GM18505 (cell line): ENCODE data around the gene ZSCAN9.
A peak's percentile ranks its signal among the peaks of the same experiment; 100 is the strongest.

Experiments
- ATAC-seq: cut with Tn5 transposase; IDR thresholded peaks from one replicate; pipeline ENCODE4 v1.9.1; 2021; ENCODE audit not compliant: unreplicated experiment
- POLR2A ChIP-seq: IDR thresholded peaks from 4 replicates; pipeline ENCODE4 v1.6.1; 2011; ENCODE audit warnings: borderline replicate concordance; ENCODE audit not compliant: insufficient read depth, insufficient read length; ENCODE audit errors: extremely low read depth

The ZSCAN9 gene

DNA sequence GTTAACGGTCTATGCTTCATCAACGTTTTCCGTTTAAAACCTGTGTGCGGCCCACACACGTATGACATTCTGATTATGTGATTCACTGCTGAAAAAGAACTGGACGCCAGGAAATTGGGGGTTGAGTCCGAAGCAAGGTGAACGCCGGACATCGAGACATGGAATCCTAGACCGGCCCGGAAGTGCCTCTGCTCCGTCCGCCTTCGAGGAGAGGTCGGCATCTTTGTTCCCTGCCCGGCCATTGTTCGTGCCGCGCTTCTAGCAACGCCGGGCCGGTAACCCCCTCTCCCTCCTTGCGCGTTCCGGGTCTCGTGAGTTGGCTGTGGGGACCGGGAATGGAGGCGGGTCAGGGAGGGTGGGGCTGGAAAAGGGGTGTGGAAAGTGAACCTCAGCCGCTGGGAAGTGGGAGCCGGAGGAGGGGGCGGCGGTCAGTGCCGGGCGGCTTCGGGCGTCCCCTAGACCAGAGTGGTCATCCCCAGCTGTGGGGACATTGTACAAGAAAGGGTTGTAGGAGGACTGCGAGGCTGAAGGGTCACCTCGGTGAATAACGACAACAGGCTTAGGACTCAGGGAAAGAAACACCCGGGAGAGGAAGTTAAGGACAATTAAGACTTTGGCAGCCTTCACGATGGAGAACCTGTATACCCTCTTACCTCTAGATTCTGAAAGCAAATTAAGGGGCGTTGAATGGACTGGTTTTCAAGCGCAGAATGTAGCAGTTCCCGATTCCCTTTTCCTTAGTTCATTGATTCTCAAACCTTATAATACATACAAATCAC lies at the start of gene ZSCAN9:
Gene ZSCAN9 (plus strand): TSS at position 220 of the 779 bp plus-strand sequence. CDS start 1,810 bp downstream, outside the sequence.
- peak; percentile 72 for ATAC-seq
- peak; percentile 85 for TF ChIP-seq POLR2A

DNA sequence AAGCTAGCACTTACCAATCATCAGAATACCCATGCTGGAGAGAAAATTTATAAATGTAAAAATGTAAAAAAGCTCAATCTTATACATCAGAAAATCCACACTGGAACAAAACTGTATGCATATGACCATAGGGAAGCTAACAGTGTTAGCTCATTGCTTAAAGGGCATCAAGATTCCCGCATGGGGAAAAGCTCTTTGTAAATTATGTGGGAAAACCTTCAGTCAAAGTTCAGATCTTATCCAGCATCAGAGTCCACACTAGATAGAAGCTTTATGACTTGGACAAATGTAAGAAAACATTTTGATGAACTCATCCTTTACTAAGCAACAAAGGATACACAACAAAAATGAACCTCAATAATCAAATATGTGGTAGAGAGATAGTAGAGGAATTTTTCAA lies 48.7 kb upstream of the ZSCAN9 start:
- no peak for ATAC-seq
- TF ChIP-seq POLR2A = no peak

DNA sequence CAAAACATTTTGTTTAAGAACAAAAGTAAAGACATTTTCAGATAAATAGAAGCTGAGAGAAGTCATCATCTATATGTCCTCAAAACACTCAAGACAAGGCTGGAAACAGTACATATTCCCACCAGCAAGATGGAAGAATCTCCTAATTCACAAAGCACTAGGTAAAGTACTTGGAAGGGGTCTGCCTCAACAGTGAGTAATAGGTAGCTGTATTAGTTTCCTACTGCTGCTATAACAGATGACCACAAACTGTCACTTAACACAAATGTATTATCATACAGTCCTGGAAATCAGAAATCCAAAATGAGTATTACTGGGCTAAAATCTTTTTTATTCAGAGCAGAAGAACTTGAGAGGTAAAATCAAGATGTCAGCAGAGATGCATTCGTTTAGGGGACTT lies 42.8 kb upstream of the ZSCAN9 start:
- no peak for TF ChIP-seq POLR2A

DNA sequence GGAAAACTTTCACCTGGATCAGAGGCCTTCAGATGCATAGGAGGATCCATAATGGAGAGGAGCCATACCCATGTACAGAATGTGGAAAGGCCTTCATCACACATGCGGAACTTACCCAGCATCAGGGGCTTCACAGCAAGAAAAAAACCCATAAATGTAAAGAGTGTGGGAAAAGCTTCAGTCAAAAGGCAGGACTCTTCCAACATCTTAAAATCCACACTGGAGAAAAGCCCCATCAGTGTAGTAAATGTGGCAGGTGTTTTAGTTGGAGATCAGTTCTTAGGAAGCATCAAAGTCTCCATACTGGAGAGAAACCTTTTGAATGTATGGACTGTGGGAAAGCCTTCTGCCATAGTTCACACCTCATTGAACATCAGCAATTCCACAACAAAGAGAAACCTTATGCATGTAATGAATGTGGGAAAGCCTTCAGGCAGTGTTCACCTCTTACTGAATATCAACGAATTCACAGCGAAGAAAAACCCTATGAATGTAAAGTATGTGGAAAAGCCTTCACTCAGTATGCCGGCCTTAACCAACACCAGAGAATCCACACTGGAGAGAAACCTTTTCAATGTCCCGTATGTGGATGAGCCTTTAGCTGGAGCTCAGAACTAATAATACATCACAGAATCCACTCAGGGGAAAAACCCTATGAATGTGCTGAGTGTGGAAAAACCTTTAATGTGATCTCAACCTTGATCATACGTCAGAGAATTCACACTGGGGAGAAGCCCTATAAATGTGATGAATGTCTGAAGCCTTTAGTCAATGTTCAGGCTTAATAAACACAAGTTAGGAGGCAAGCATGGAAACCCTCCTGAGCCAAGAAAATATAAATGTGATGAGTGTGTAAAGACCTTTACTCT lies 36.7 kb upstream of the ZSCAN9 start:
- ATAC-seq = no peak
- no peak for TF ChIP-seq POLR2A

More for the DNA sequence above, 42.8 kb upstream of the ZSCAN9 start:
- ATAC-seq = no peak

DNA sequence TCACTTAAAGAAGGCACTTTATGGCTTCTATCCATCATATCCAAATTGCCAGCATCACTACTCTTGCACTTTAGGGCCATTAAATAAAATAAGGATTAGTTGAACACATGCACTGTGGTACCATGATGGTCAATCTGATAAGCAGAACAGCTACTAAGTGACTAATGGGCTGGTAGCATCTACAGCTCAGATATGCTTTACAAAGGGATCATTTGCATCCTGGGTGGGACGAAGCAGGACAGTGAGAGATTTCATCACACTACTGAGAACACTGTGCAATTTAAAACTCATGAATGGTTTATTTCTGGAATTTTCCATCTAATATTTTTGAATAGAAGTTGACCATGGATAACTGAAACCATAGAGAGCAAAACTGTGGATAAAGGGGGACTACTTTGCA lies 25.1 kb upstream of the ZSCAN9 start:
- no peak for TF ChIP-seq POLR2A
- ATAC-seq = no peak

DNA sequence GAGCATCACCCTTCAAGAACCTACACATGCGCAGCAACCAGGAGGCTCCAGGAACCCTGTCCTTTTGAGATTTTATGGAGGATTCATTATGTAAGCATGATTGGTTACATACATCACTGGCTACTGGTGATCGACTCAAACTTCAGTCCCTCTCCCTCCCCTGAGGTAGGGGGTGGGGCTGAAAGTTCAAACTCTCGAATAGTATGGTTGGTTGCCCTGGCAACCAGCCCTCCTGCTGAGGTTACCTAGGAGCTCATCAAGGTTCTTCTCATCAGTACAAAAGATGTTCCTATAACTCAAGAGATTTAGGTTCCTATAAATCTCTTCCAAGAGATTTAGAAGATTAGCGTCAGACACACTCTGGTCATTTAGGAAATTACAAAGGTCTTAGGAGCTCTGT lies 21.9 kb upstream of the ZSCAN9 start:
- TF ChIP-seq POLR2A = no peak
- no peak for ATAC-seq

DNA sequence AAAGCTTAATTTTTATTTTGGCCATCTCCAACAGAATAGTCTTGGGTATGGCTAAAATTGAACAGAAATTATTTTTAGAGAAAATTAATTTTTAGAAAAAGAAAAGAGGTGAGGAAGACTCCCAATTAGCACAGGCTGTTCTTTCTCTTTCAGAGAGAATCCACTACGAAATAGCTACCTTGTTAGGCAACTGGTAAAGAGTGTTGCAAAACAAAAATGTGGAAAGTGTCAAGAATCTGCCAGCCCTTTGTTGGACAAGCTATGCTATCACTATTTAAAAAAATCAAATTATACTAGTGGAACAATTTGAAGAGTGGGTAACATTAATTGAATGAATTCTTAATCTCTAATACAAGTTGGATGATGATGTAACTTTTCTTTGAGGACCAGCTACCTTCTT lies 19.2 kb upstream of the ZSCAN9 start:
- TF ChIP-seq POLR2A = no peak
- ATAC-seq = no peak

DNA sequence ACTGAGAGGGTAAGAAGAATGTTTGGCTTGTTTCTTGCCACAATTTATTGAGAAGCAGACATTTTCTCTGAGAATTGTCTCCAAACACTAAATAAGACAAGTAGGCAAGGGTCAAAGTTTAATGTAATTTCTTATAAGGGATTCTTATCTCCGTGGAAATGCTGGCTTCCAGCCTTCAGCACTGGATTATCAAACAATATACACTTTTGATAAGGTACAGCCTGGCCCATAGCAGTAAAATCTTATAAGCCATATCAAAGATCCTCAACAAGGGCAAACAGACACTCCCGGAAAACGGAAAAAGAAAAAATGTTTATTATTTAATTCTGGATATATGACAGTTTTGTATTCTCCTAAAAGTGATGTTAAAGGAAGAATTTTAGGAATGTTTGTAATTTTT lies 18.5 kb upstream of the ZSCAN9 start:
- TF ChIP-seq POLR2A = no peak
- ATAC-seq = no peak

DNA sequence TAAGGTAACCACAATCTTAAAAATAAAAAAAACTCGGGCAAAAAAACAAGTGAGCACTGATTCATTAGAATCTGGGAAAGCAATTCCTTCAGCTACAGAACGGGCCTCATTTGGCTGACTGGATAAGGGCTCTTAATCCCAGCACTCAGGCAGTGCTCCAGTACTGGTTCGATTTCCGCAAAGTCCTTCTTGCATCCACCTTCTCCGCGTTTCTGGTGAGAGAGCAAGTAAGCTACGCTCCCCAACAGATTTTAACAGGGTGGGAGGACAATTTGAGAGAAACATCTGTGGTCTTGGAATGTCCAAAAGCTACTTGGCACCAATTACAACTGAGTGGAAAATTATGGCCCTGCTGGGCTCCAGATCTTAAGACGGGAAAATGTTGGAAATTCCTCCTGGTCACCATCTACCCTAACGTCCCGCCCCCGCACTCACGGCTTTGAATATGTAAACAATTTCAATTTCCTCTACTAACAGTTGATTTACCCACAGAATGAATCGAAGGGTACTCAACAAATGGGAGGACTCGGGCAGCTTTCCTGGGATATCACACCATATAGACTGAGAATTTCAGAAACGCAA lies 18.1 kb upstream of the ZSCAN9 start:
- ATAC-seq = no peak
- no peak for TF ChIP-seq POLR2A

DNA sequence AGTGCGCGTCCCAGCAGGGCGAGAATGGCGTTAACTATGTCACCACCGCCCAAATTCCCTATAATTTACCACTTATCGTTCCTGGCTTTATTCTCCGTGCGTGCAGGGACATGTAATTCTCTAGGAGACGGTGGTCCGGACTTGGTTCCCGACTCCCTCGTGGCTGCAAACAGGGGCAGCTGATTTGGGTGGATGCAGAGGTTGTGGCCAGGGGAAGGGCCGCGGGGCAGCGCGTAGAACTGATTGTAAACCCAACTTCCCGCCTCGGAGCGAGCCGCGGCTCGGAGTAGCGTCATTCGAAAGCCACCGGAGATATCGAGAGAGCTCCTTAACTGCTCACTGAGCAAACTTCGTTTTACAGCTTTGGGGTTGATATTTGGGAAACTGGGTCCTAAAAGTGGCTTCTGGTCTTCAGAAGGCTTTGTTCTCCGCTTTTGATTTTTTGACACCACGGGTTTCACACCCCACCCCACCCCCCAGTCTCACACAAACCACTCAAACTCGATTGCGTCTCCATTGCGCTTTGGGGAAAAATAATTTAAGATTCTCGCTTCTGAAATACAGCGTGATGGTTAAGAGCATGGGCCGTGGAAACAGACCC lies 17.5 kb upstream of the ZSCAN9 start:
- no peak for TF ChIP-seq POLR2A
- no peak for ATAC-seq

DNA sequence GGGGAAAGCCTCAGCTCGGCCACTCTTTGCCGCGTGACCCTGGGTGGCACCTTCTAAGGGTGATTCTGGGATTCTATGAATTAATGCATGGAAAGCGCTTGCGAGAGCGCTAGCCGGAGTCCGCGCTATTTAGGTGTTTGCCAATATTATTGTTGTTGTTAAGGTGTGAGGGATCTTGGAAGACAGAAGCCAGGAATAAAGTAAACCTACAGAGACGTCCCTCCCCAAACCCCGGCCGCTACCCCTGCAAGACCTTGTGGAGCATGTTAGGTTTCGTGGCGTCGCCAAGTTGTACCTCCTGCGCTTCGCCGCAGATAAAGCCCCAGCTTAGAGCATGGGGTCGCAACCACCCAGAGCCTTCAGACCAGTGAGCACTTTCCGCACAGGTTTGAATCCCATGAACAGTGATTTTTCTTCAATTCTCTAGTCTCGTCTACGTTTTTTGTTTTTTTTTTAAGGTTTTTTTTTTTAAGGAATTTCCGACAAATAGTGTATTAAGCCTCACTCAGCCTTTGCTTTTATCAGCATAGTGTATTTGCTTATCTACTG lies 16.9 kb upstream of the ZSCAN9 start:
- ATAC-seq = no peak
- no peak for TF ChIP-seq POLR2A

DNA sequence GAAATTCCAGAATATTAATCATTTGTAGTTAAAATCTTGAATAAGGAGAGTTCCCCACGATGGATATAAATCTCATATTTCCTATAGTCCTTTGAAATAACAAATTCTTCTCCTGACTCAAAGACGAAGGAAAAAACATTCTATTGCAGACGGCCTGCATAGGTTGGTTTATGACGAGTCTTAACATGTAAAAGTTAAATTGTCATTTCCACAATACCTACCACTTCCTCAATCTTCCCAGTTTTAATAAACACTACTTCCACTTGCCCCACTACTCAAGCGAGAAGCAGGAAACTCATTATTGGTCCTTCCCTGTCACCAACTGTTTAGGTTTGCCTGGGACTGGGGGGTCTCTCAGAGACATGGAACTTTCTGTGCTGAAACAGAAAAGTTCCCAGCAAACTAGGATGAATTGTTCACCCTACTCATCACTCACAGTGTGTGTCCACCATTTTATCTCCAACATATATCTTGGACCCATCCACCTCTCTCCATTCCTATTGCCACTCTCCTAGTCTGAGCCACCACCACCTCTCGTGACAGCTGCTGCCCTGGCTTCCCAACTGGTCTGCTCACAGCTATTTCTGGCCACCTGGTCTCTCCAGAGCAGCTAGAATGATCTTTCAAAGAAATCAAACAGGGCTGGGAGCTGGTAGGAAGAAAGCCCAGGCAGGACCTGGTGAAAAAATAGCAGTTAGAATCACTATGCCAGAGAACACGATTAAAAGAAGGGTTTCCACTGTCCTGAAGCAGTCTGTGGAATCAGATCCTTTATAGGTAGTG lies 15.1 kb upstream of the ZSCAN9 start:
- no peak for ATAC-seq
- no peak for TF ChIP-seq POLR2A
